PC-3 (cell line): Measurements from ENCODE around the gene HMGCS2.

Experiments used
- EZH2phosphoT487 ChIP-seq: fragments of 300-600 bp; sonication (generic); IDR thresholded peaks from 2 replicates; pipeline ENCODE4 v1.6.1; 2018; ENCODE audit warnings: mild to moderate bottlenecking, antibody characterized with exemption, low read length, borderline replicate concordance
- TF ChIP-seq, protein P1 (sequence below): fragments of 300-600 bp; sonication (generic); conservative IDR thresholded peaks from 2 replicates; pipeline ENCODE4 v1.5.1; 2017; ENCODE audit warnings: antibody characterized with exemption, low read depth, mild to moderate bottlenecking, low read length

DNA sequence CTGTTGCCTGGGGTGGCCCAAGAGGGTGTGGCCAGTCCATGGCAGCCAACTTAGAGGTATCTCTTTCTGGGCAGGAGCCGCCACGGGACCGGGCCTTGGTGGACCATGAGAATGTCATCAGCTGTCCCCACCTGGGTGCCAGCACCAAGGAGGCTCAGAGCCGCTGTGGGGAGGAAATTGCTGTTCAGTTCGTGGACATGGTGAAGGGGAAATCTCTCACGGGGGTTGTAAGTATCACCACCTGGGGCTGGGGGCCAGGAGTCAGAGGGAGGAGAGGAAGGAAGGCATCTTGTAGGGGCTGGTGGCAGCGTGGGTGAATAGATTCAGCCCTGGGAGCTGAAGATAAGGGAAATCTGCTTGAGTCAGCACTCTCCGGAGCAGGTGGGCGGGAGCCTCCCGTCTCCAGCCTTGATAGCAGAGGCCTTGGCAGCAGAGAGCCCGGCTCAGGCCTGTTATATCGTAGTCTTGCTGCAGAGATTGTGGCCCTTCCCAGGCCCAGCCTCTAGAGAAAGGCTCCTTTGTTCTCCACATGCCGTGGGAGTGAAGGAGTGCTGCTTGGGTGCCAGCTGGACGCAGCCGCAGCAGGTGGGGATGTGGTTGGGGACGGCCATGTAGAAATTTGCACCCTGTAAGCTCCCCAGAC, 31.5 kb downstream of the HMGCS2 start:
- TF ChIP-seq, protein P1, sequence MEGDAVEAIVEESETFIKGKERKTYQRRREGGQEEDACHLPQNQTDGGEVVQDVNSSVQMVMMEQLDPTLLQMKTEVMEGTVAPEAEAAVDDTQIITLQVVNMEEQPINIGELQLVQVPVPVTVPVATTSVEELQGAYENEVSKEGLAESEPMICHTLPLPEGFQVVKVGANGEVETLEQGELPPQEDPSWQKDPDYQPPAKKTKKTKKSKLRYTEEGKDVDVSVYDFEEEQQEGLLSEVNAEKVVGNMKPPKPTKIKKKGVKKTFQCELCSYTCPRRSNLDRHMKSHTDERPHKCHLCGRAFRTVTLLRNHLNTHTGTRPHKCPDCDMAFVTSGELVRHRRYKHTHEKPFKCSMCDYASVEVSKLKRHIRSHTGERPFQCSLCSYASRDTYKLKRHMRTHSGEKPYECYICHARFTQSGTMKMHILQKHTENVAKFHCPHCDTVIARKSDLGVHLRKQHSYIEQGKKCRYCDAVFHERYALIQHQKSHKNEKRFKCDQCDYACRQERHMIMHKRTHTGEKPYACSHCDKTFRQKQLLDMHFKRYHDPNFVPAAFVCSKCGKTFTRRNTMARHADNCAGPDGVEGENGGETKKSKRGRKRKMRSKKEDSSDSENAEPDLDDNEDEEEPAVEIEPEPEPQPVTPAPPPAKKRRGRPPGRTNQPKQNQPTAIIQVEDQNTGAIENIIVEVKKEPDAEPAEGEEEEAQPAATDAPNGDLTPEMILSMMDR = no peak
- TF ChIP-seq EZH2phosphoT487 = no peak
